IPS-20b (cell line): ENCODE results near the gene CHN1.

ENCODE experiments used
- H3K27ac ChIP-seq: one replicate; pipeline ENCODE4 v1.5.1; 2013; ENCODE audit warnings: low read length
- H3K27me3 ChIP-seq: 2 replicates; pipeline ENCODE4 v1.6.1; 2013; ENCODE audit warnings: mild to moderate bottlenecking, low read length, inconsistent platforms; ENCODE audit not compliant: insufficient read depth
- H3K36me3 ChIP-seq: 2 replicates; pipeline ENCODE4 v1.6.1; 2013; ENCODE audit warnings: low read depth, mild to moderate bottlenecking, inconsistent platforms, low read length, moderate library complexity; ENCODE audit not compliant: insufficient read depth
- H3K4me1 ChIP-seq: 2 replicates; pipeline ENCODE4 v1.6.1; 2013; ENCODE audit warnings: mild to moderate bottlenecking, control low read depth, inconsistent platforms, low read length, moderate library complexity; ENCODE audit not compliant: insufficient read depth
- H3K4me3 ChIP-seq: 2 replicates; pipeline ENCODE4 v1.5.1; 2013; ENCODE audit warnings: mild to moderate bottlenecking, low read length, inconsistent platforms
- H3K9ac ChIP-seq: 2 replicates; pipeline ENCODE4 v1.6.1; 2013; ENCODE audit warnings: low read depth, mild to moderate bottlenecking, inconsistent platforms, low read length, moderate library complexity
- H3K9me3 ChIP-seq: 2 replicates; pipeline ENCODE4 v1.6.1; 2013; ENCODE audit warnings: mild to moderate bottlenecking, low read depth, low read length, inconsistent platforms; ENCODE audit not compliant: insufficient read depth

Gene CHN1

DNA sequence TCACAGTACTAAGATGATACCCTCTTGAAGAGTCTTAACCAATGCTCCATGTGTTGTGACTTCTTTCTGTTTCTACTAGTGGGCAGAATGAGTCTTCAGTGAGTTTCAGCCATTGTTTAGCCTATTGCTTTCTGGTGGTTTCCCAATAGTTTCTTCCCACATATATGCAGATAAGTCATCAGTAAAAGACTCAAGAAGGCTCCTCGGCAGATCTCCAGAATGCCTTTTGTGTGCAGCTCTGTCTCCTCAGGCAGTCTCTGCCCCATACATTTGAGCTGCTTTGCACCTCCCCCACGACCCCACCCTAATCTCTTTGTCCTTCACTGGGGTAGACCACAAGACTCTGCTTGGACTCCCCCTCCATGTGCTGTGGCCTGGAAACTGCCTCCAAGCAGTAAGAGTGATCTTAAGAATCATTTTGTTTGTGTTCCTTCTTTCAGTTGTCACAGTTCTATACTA lies 169.4 kb downstream of the CHN1 start:
- Histone ChIP-seq H3K9me3 (no peaks in the 10 kb centered on the region), H3K27ac (no peak overlapping the region), H3K27me3 (no peaks in the 10 kb centered on the region), H3K4me3 (no peak overlapping the region; the same call in 1 of the 2 replicates), H3K4me1 (peaks cover 21% of the 10 kb centered on the region), H3K9ac (peak overlapping the region; percentile 36; the same call in 1 of the 2 replicates), H3K36me3 (no peaks in the 10 kb centered on the region)

DNA sequence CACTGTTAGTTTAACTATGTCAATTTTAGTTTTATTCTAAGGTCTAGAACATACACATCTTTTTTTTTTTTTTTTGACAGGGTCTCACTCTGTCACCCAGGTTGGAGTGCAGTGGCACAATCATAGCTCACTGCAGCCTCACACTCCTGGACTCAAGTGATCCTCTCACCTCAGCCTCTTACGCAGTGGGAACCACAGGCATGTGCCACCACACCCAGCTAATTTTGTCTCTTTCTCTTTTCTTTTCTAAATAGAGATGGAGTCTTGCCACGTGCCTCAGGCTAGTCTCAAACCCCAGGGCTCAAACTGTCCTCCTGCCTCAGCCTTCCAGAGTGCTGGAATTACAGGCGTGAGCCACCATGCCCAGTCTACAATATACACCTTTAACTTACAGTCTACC lies 171.4 kb downstream of the CHN1 start:
- Histone ChIP-seq H3K4me3 (no peak overlapping the region), H3K27ac (no peak overlapping the region), H3K36me3 (no peaks in the 10 kb centered on the region), H3K27me3 (no peaks in the 10 kb centered on the region), H3K9ac (no peak overlapping the region), H3K9me3 (no peaks in the 10 kb centered on the region), H3K4me1 (peaks cover 24% of the 10 kb centered on the region)

DNA sequence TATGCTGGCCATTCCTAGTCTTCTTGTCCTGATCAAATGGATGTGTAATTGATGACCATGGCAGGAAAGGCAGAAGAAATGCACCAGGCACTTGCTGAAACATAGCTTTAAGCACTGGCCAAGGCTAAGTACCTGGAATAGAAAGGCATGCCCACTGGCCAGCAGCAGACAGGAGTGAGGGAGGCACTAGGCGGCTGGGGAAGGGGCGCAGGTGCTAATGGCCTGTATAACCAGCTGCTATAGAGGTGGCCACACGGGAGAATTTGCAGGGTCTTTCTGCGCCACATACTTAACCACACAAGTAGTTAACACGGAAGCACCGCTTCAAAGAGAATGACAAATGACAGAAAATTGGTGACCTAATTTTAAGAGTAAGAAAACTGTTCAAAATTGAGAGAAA lies 174.6 kb downstream of the CHN1 start:
- Histone ChIP-seq H3K27ac (no peak overlapping the region), H3K36me3 (no peaks in the 10 kb centered on the region), H3K4me3 (no peak overlapping the region), H3K4me1 (peaks cover 36% of the 10 kb centered on the region), H3K9ac (no peak overlapping the region), H3K27me3 (no peaks in the 10 kb centered on the region), H3K9me3 (no peaks in the 10 kb centered on the region)

DNA sequence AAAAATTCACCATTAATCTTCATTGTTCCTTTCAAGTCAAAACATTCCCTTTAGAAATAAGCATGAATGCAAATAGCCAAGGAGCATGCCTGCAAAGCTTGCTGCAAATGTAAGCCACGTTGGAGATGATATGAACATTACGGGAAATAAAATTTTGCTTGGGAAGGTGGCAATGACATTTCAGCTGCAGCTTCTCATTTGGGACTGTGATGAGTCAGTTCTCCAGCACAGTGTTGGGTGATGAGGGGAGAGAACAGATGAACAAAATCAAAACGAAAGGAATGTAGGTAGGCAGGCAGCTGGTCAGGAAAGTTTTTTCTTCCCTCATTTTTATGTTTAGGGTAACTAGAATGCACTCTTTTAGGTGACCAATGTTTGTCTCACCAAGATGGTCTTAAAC lies 175.6 kb downstream of the CHN1 start:
- Histone ChIP-seq H3K36me3 (no peaks in the 10 kb centered on the region), H3K4me3 (no peak overlapping the region), H3K27ac (no peak overlapping the region), H3K27me3 (no peaks in the 10 kb centered on the region), H3K9ac (no peak overlapping the region), H3K9me3 (no peaks in the 10 kb centered on the region), H3K4me1 (peaks cover 35% of the 10 kb centered on the region)

DNA sequence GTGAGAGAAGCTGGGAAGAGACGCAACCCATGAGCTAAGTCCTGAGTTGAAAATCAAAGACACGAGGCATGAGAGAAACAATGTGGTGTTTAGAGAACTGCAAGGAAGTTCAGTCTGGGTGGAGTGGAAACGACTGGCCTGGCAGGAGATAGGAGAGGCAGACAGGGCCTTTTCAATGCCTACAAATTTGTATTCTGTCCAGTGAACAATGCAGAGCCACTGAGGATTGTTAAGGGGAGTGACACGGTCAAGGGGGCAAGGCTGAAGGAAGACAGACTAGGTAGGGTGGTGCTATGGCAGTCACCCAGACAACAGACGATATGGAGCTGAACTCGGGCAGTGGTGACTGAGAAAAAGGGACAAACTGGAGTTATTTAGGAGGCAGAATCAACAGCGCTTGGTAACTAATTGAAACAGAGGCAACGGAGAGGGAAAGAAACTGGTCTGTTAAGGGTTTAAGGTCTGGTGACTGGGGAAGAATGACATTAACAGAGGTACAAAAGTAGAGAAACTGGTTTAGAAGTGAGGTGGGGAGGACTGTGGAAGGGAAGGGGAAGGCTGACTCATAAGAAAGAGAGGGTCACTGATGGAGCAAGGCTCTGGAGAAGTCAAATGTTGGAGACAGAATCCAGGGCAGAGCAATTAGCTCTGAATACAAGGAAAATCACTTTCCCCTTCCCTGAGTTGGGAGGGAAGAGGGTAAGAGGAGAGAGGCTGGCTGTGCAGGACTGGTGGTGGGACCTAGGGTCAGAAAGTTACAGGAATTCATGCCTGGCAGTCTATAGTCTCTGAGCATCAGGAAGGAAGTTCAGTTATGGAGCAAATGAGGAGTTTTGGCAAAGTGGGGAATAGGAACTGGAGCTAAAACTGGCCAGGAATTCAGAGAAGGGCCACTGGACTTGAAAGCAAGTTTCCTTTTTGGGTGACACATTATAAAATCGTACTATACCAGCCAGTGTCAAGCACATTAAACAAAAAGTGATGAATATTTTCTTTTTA lies 177.5 kb downstream of the CHN1 start:
- Histone ChIP-seq H3K9ac (peak overlapping the region; percentile 23; the same call in 1 of the 2 replicates), H3K4me3 (no peak overlapping the region), H3K36me3 (peaks cover 12% of the 10 kb centered on the region), H3K27ac (no peak overlapping the region), H3K9me3 (no peaks in the 10 kb centered on the region), H3K4me1 (peaks cover 38% of the 10 kb centered on the region), H3K27me3 (no peaks in the 10 kb centered on the region)

DNA sequence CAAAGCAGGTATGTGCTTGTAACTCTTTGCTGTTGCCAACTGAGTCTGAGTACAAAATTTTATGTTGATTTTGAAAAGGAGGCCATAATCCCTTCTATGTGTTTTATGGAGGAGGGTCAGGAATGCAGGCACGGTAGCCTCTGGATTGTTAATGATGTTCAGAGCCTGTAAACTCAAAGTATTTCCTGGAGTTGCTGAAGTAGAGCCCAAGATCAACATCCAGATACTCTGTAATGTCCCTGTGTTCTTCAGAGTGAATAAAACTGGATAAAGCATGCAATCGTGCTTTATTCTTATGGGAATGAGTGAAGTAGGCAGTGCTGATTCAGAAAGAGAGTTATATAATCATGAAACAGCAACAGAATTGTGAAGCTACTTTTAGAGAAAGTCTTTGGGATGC lies 179.1 kb downstream of the CHN1 start:
- H3K27ac ChIP-seq: no peak overlapping the region
- no peak overlapping the region for H3K9ac ChIP-seq
- H3K4me1 ChIP-seq: peaks cover 38% of the 10 kb centered on the region

DNA sequence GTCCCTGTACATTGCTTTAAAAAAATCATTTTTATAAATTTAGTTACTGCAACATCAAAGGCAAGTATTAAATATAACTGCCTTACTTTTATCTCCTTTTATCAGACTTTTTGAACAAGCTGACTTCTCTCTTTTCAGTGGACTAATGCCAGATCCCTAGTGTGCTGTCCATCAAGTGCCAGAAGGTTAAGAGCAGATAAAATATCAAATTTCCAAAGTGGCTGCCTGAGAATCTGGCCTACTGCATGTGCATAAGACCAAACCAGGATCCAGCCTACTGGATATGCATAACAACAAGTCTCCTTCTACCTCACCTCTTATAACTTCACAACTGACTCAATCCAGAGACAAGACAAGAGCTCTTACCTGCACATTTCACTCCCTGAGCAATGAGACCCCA lies 181.1 kb downstream of the CHN1 start:
- H3K4me3 ChIP-seq: no peak overlapping the region
- no peak overlapping the region for H3K9ac ChIP-seq
- H3K36me3 ChIP-seq: peaks cover 38% of the 10 kb centered on the region
- peaks cover 35% of the 10 kb centered on the region for H3K4me1 ChIP-seq
- H3K9me3 ChIP-seq: no peaks in the 10 kb centered on the region
- no peaks in the 10 kb centered on the region for H3K27me3 ChIP-seq
- no peak overlapping the region for H3K27ac ChIP-seq

More for the DNA sequence above, 179.1 kb downstream of the CHN1 start:
- Histone ChIP-seq H3K36me3 (peaks cover 28% of the 10 kb centered on the region), H3K27me3 (no peaks in the 10 kb centered on the region), H3K9me3 (no peaks in the 10 kb centered on the region), H3K4me3 (no peak overlapping the region)

DNA sequence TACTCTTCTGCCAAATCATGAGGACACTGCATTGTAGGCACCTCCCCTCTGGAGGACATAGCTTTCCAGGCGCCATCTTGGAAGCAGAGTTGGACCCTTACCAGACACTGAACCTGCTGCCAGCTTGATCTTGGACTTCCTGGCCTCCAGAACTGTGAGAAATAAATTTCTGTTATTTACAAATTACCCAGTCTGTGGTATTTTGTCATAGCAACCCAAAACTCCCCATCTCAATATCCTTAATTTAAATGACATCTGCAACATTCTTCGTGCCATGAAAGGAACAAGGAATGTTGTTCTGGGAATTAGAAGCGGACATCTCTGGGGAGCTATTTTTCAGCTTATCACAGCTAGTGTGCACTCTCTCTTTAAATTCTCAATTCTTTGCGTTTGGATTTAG lies 183.6 kb downstream of the CHN1 start:
- Histone ChIP-seq H3K4me3 (no peak overlapping the region), H3K36me3 (peaks cover 38% of the 10 kb centered on the region), H3K9ac (no peak overlapping the region), H3K9me3 (no peaks in the 10 kb centered on the region), H3K27me3 (no peaks in the 10 kb centered on the region), H3K4me1 (peaks cover 20% of the 10 kb centered on the region), H3K27ac (no peak overlapping the region)

DNA sequence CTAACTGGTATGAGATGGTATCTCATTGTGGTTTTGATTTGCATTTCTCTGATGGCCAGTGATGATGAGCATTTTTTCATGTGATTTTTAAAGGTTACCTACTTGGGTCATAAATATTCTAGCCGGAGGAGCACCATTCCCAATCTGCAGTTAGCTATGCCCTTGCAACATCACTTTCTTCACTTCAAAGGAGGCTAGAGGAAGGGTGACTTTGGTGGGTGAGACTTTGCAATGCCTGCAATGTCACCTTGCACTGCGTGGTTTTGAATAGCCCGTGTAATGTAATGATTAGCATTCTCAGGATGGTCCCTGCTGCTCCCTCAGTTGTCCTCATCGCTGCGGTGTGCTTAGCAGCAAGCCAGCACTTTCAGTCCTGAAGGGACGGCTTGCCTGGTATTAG lies 184.8 kb downstream of the CHN1 start:
- Histone ChIP-seq H3K4me3 (no peak overlapping the region), H3K9me3 (no peaks in the 10 kb centered on the region), H3K4me1 (peaks cover 9% of the 10 kb centered on the region), H3K27ac (no peak overlapping the region), H3K27me3 (no peaks in the 10 kb centered on the region), H3K9ac (no peak overlapping the region), H3K36me3 (peaks cover 43% of the 10 kb centered on the region)

DNA sequence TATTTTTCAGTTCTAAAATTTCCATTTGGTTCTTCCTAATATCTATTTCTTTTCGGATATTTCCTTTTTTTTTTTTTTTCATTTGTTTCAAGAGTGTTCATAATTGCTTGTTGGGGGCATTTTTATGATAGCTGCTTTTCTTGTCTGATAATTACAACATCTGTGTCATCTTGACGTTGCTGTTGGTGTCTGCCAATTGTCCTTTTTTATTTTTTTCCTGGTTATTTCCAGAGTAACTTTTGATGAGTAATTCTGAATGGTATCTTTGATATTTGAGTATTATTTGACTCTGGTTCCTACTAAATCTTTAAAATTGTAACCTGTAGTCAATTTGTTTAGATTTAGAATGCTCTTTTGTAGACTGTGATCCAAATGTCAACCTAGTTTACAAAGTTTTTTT lies 189.7 kb downstream of the CHN1 start:
- Histone ChIP-seq H3K4me1 (peaks cover 2% of the 10 kb centered on the region; the same call in 1 of the 2 replicates), H3K27ac (no peak overlapping the region), H3K27me3 (no peaks in the 10 kb centered on the region), H3K9ac (no peak overlapping the region), H3K36me3 (peaks cover 29% of the 10 kb centered on the region), H3K9me3 (no peaks in the 10 kb centered on the region), H3K4me3 (no peak overlapping the region)

DNA sequence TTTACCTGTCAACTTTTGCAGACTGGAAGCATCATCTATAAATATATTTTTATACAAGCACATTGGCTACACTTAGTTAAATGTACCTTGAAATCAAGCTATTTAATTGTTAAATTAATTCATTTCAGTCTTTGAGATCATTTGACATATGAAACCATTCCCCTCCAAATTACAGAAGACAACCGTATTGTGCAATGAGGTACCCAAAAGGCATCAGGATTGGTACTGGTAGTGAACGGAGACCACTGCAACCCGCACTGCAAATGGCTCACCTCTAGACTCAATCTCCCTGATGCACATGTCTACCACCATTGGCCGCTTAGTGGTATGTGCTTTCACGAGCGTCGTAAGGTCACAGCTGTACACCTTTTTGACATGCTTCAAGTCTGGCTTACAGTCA lies 193.1 kb downstream of the CHN1 start:
- H3K4me1 ChIP-seq: peaks cover 2% of the 10 kb centered on the region; the same call in 1 of the 2 replicates
- H3K27ac ChIP-seq: no peak overlapping the region
- no peaks in the 10 kb centered on the region for H3K27me3 ChIP-seq
- peaks cover 58% of the 10 kb centered on the region for H3K36me3 ChIP-seq
- no peak overlapping the region for H3K4me3 ChIP-seq
- H3K9me3 ChIP-seq: no peaks in the 10 kb centered on the region
- no peak overlapping the region for H3K9ac ChIP-seq

DNA sequence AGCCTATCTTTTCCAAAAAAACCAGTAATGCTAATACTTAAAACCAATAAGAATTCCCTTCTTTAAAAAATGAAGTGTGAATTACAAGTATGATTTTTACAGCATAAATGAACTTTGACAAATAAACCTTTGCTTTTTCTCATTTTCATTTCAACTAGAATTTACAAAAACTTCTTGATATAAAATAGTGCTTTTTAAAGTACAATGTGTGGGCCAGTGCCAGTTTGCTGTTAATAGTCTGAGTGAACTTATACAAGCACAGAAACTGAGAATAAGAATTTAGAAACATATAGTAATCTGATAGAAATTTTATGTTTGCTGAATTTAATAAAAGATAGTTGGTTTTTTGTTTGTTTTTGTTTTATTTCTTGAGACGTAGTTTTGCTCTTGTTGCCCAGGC lies 197.2 kb downstream of the CHN1 start:
- Histone ChIP-seq H3K4me1 (no peaks in the 10 kb centered on the region), H3K9ac (no peak overlapping the region), H3K9me3 (no peaks in the 10 kb centered on the region), H3K27me3 (no peaks in the 10 kb centered on the region), H3K27ac (no peak overlapping the region), H3K4me3 (no peak overlapping the region), H3K36me3 (peaks cover 73% of the 10 kb centered on the region)
